ENCODE data around the gene KDM4C. TPM values are rescaled to one million over a fixed set of nuclear protein-coding genes. Genes with fewer than 3 reads are reported as not detected.
"Not testable (repeated sequence)": the region's sequence is repeated elsewhere in the genome, so short reads cannot be mapped to it uniquely, and the experiment has no call there.

The KDM4C gene
- polyA plus RNA-seq, 4 donors = 13.4 to 19.0 (median 17.3) TPM

GRCh38 chr9:6763244-6763643 lies 5.5 kb downstream of the KDM4C start:
- DNase-seq (ENCODE audit: low read depth in 4 of 4, low spot score in 2 of 4) = no peak

GRCh38 chr9:6764011-6764410 lies 6.2 kb downstream of the KDM4C start:
- no peak for DNase-seq (ENCODE audit: low read depth in 4 of 4, low spot score in 2 of 4)

GRCh38 chr9:6764523-6764922 lies 6.8 kb downstream of the KDM4C start:
- no peak for DNase-seq (ENCODE audit: low read depth in 4 of 4, low spot score in 2 of 4)

GRCh38 chr9:6764950-6765349 lies 7.2 kb downstream of the KDM4C start:
- DNase-seq (ENCODE audit: low read depth in 4 of 4, low spot score in 2 of 4) = no peak

GRCh38 chr9:6765396-6765795 lies 7.6 kb downstream of the KDM4C start:
- no peak for DNase-seq (ENCODE audit: low read depth in 4 of 4, low spot score in 2 of 4)

- DNase-seq (ENCODE audit: low read depth in 4 of 4, low spot score in 2 of 4) = no peak
Measured at GRCh38 chr9:6766606-6767005, 8.8 kb downstream of the KDM4C start.

- not testable (repeated sequence) for DNase-seq (ENCODE audit: low read depth in 4 of 4, low spot score in 2 of 4)
Measured at GRCh38 chr9:6768587-6768986, 10.8 kb downstream of the KDM4C start.

GRCh38 chr9:6771722-6772121 lies 13.9 kb downstream of the KDM4C start:
- no peak for DNase-seq (ENCODE audit: low read depth in 4 of 4, low spot score in 2 of 4)

- DNase-seq (ENCODE audit: low read depth in 4 of 4, low spot score in 2 of 4) = no peak
Measured at GRCh38 chr9:6777213-6777902, 19.6 kb downstream of the KDM4C start.

GRCh38 chr9:6779417-6780241 lies 21.9 kb downstream of the KDM4C start:
- DNase-seq (ENCODE audit: low read depth in 4 of 4, low spot score in 2 of 4) = no peak

- no peak for DNase-seq (ENCODE audit: low read depth in 4 of 4, low spot score in 2 of 4)
Measured at GRCh38 chr9:6780690-6781089, 22.9 kb downstream of the KDM4C start.

GRCh38 chr9:6781476-6781875 lies 23.7 kb downstream of the KDM4C start:
- no peak for DNase-seq (ENCODE audit: low read depth in 4 of 4, low spot score in 2 of 4)

- DNase-seq (ENCODE audit: low read depth in 4 of 4, low spot score in 2 of 4) = no peak
Measured at GRCh38 chr9:6782345-6782744, 24.6 kb downstream of the KDM4C start.

GRCh38 chr9:6782981-6783380 lies 25.2 kb downstream of the KDM4C start:
- DNase-seq (ENCODE audit: low read depth in 4 of 4, low spot score in 2 of 4) = no peak

GRCh38 chr9:6783753-6784152 lies 26.0 kb downstream of the KDM4C start:
- no peak for DNase-seq (ENCODE audit: low read depth in 4 of 4, low spot score in 2 of 4)

GRCh38 chr9:6785682-6786081 lies 27.9 kb downstream of the KDM4C start:
- DNase-seq (ENCODE audit: low read depth in 4 of 4, low spot score in 2 of 4) = no peak

GRCh38 chr9:6787793-6788161 lies 30.0 kb downstream of the KDM4C start:
- no peak for DNase-seq (ENCODE audit: low read depth in 4 of 4, low spot score in 2 of 4)

GRCh38 chr9:6788162-6789016 lies 30.6 kb downstream of the KDM4C start:
- DNase-seq (ENCODE audit: low read depth in 4 of 4, low spot score in 2 of 4) = no peak

GRCh38 chr9:6789017-6789338 lies 31.2 kb downstream of the KDM4C start:
- DNase-seq (ENCODE audit: low read depth in 4 of 4, low spot score in 2 of 4) = not testable (repeated sequence)

GRCh38 chr9:6790866-6791265 lies 33.1 kb downstream of the KDM4C start:
- DNase-seq (ENCODE audit: low read depth in 4 of 4, low spot score in 2 of 4) = no peak

- DNase-seq (ENCODE audit: low read depth in 4 of 4, low spot score in 2 of 4) = no peak
Measured at GRCh38 chr9:6793203-6793602, 35.4 kb downstream of the KDM4C start.
